Measurements from ENCODE around the gene C20orf202.

- TF ChIP-seq SMC3 (IDR thresholded peaks at IDR 0.05): no peak
- TF ChIP-seq MAFK (IDR thresholded peaks at IDR 0.05; ENCODE audit: partially characterized antibody): no peak
- TF ChIP-seq EP300 (IDR thresholded peaks at IDR 0.05): no peak
Observed at GRCh38 chr20:1196634-1197033, 6.6 kb upstream of the C20orf202 start.

Measured in A549 (cell line).